HEK293 (cell line): Measurements from ENCODE around the gene SYNGR3.

ENCODE experiments used
- CTCF ChIA-PET: fragments of 350-600 bp; formaldehyde crosslinking; extraction: SDS; loops from one replicate; lab custom pipeline; 2021; ENCODE audit warnings: antibody characterized with exemption; lab: Yijun Ruan, JAX
- POLR2A ChIA-PET: fragments of 300-600 bp; formaldehyde crosslinking; extraction: SDS; loops from one replicate; lab custom pipeline; 2020; ENCODE audit warnings: antibody characterized with exemption, inconsistent platforms; lab: Yijun Ruan, JAX
- H3K27ac ChIP-seq: fragments of 200-500 bp; sonication (Bioruptor generic); 2 replicates; pipeline ENCODE4 v1.5.1; 2014; ENCODE audit warnings: low read depth, low read length, control low read depth, inconsistent platforms; ENCODE audit errors: extremely low read depth
- H3K36me3 ChIP-seq, 2 experiments: fragments of 200-500 bp in 1 of 2; sonication (Bioruptor generic) in 1 of 2; 1 replicate in 1 of 2; 2 replicates in 1 of 2; pipeline ENCODE4 v1.5.1; 2014 to 2017; ENCODE audit warnings: inconsistent platforms in 2 of 2, low read length in 2 of 2; ENCODE audit not compliant: control insufficient read depth in 2 of 2, insufficient read depth in 1 of 2
- H3K4me1 ChIP-seq: fragments of 200-500 bp; sonication (Bioruptor generic); 2 replicates; pipeline ENCODE4 v1.5.1; 2014; ENCODE audit warnings: mild to moderate bottlenecking, low read length, inconsistent platforms; ENCODE audit not compliant: control insufficient read depth, insufficient read depth
- H3K4me3 ChIP-seq: 2 replicates; pipeline ENCODE4 v1.5.1; 2011; ENCODE audit warnings: low read depth, mild to moderate bottlenecking, control low read depth, low read length, moderate library complexity
- H3K9me3 ChIP-seq: fragments of 200-500 bp; sonication (Bioruptor generic); 2 replicates; pipeline ENCODE4 v1.5.1; 2014; ENCODE audit warnings: low read depth, low read length, inconsistent platforms; ENCODE audit not compliant: control insufficient read depth, insufficient read depth
- BCL11B ChIP-seq: fragments of 450-650 bp; formaldehyde crosslinking; IDR thresholded peaks from 2 replicates; pipeline ENCODE4 v1.5.1; 2016; ENCODE audit warnings: low read depth, missing biosample characterization, missing genetic modification characterization
- CTCF ChIP-seq: fragments of 450-650 bp; formaldehyde crosslinking; IDR thresholded peaks from 2 replicates; pipeline ENCODE4 v1.5.1; 2016; ENCODE audit warnings: missing biosample characterization, missing genetic modification characterization
- KLF10 ChIP-seq: fragments of 450-650 bp; IDR thresholded peaks from 2 replicates; pipeline ENCODE4 v1.5.1; 2018; ENCODE audit warnings: missing biosample characterization, mild to moderate bottlenecking, missing genetic modification characterization
- SCRT1 ChIP-seq: fragments of 450-650 bp; formaldehyde crosslinking; IDR thresholded peaks from 2 replicates; pipeline ENCODE4 v1.5.1; 2016; ENCODE audit warnings: missing biosample characterization, missing genetic modification characterization, borderline replicate concordance
- SCRT2 ChIP-seq: fragments of 450-650 bp; formaldehyde crosslinking; IDR thresholded peaks from 2 replicates; pipeline ENCODE4 v1.5.1; 2016; ENCODE audit warnings: missing biosample characterization, missing genetic modification characterization
- SP2 ChIP-seq: fragments of 450-650 bp; formaldehyde crosslinking; IDR thresholded peaks from 2 replicates; pipeline ENCODE4 v1.5.1; 2016; ENCODE audit warnings: missing biosample characterization, missing genetic modification characterization
- ZBTB48 ChIP-seq: fragments of 450-650 bp; formaldehyde crosslinking; IDR thresholded peaks from 2 replicates; pipeline ENCODE4 v1.5.1; 2016; ENCODE audit warnings: missing biosample characterization, missing genetic modification characterization
- ZBTB8A ChIP-seq: fragments of 450-650 bp; formaldehyde crosslinking; IDR thresholded peaks from 2 replicates; pipeline ENCODE4 v1.5.1; 2016; ENCODE audit warnings: missing biosample characterization, missing genetic modification characterization
- ZFHX2 ChIP-seq: fragments of 450-650 bp; formaldehyde crosslinking; conservative IDR thresholded peaks from 2 replicates; pipeline ENCODE4 v1.5.1; 2016; ENCODE audit warnings: missing biosample characterization, missing genetic modification characterization
- ZNF248 ChIP-seq: fragments of 450-650 bp; formaldehyde crosslinking; IDR thresholded peaks from 2 replicates; pipeline ENCODE4 v1.5.1; 2017; ENCODE audit warnings: missing biosample characterization, missing genetic modification characterization
- ZNF280C ChIP-seq: fragments of 450-650 bp; formaldehyde crosslinking; IDR thresholded peaks from 2 replicates; pipeline ENCODE4 v1.5.1; 2016; ENCODE audit warnings: missing biosample characterization, missing genetic modification characterization
- ZNF391 ChIP-seq: fragments of 450-650 bp; formaldehyde crosslinking; IDR thresholded peaks from 2 replicates; pipeline ENCODE4 v1.5.1; 2016; ENCODE audit warnings: low read depth, missing biosample characterization, missing genetic modification characterization, borderline replicate concordance
- ZNF394 ChIP-seq: fragments of 450-650 bp; formaldehyde crosslinking; IDR thresholded peaks from 2 replicates; pipeline ENCODE4 v1.5.1; 2016; ENCODE audit warnings: missing biosample characterization, missing genetic modification characterization, mild to moderate bottlenecking, moderate library complexity, borderline replicate concordance
- ZNF558 ChIP-seq: fragments of 450-650 bp; formaldehyde crosslinking; IDR thresholded peaks from 2 replicates; pipeline ENCODE4 v1.5.1; 2016; ENCODE audit warnings: missing biosample characterization, missing genetic modification characterization
- ZNF623 ChIP-seq: fragments of 450-650 bp; formaldehyde crosslinking; IDR thresholded peaks from 2 replicates; pipeline ENCODE4 v1.5.1; 2016; ENCODE audit warnings: missing biosample characterization, missing genetic modification characterization
- ZNF654 ChIP-seq: fragments of 450-650 bp; formaldehyde crosslinking; IDR thresholded peaks from 2 replicates; pipeline ENCODE4 v1.5.1; 2016; ENCODE audit warnings: low read depth, missing biosample characterization, missing genetic modification characterization
- ZNF837 ChIP-seq: fragments of 450-650 bp; formaldehyde crosslinking; IDR thresholded peaks from 2 replicates; pipeline ENCODE4 v1.5.1; 2016; ENCODE audit warnings: missing biosample characterization, missing genetic modification characterization
- ZSCAN30 ChIP-seq: fragments of 450-650 bp; IDR thresholded peaks from 2 replicates; pipeline ENCODE4 v1.5.1; 2018; ENCODE audit warnings: missing biosample characterization, mild to moderate bottlenecking, missing genetic modification characterization, moderate library complexity

SYNGR3 gene

GRCh38 chr16:1964506-1965395 lies 25.0 kb upstream of the SYNGR3 start, which contains the start of gene RPS2 (continued):
- TF ChIP-seq ZNF391 = peak; percentile 83; the same call in 1 of the 2 replicates
- TF ChIP-seq ZNF837 (tag by site-specific recombination) = no peak
- TF ChIP-seq ZBTB48 (tag by site-specific recombination) = peak; percentile 63
- peak; percentile 93 for TF ChIP-seq SP2 (tag by site-specific recombination)
- TF ChIP-seq SCRT1 (tag by site-specific recombination) = no peak
- TF ChIP-seq CTCF = no peak; the same call in 1 of the 2 replicates
- TF ChIP-seq ZFHX2 (tag by site-specific recombination) = peak; percentile 93
- TF ChIP-seq ZNF394 (tag by site-specific recombination) = peak; percentile 75
- peak; percentile 46; the same call in 1 of the 2 replicates for TF ChIP-seq ZBTB8A (tag by site-specific recombination)
- peak; percentile 60 for TF ChIP-seq SCRT2
- peak; percentile 88; the same call in 1 of the 2 replicates for TF ChIP-seq KLF10
- TF ChIP-seq ZNF280C (tag by site-specific recombination) = no peak
- peak; percentile 24; the same call in 1 of the 2 replicates for TF ChIP-seq ZNF623
- no peak for TF ChIP-seq ZNF654 (tag by site-specific recombination)
- no peak for TF ChIP-seq ZNF558 (tag by site-specific recombination)

- CTCF ChIA-PET = interaction anchor here (0.6 to 1.0 kb wide), 3 partner anchors 15 to 154 kb away, joined by 3 read pairs; no protein-coding TSS in a partner anchor
- no peaks in the 10 kb centered on the region for H3K9me3 ChIP-seq
- H3K4me3 ChIP-seq = peak overlapping the region; percentile 94
- H3K27ac ChIP-seq = peak overlapping the region; percentile 100
- POLR2A ChIA-PET = interaction anchor here (0.6 to 2.7 kb wide), 39 partner anchors 10 to 1055 kb away, joined by 3 to 76 read pairs (median 6); partner anchors contain the start of genes E4F1, EME2, FAHD1 and GFER
- TF ChIP-seq ZSCAN30 (tag by site-specific recombination) (no peak), BCL11B (tag by site-specific recombination) (0 out of 2 replicates have a peak, but pooled peaks have one; percentile 3), ZNF248 (tag by site-specific recombination) (no peak), ZFHX2 (tag by site-specific recombination) (peak; percentile 9; the same call in 1 of the 2 replicates)
- peaks cover 0 to 42% of the 10 kb centered on the region in 2 experiments; a peak in 1 of 3 replicates for H3K36me3 ChIP-seq
- no peaks in the 10 kb centered on the region; the same call in 1 of the 2 replicates for H3K4me1 ChIP-seq
These were observed 24.3 kb upstream of the SYNGR3 start for GRCh38 chr16:1965396-1966001.
